Stimulated activated CD8-positive, alpha-beta memory T cell treated with anti-CD3 and anti-CD28 coated beads, Interleukin-4, amount 100 ng/mL, for 1 hour (primary cell): Measurements from ENCODE around the gene RPUSD1.
A peak's percentile ranks its signal among the peaks of the same experiment; 100 is the strongest.

Experiments used
- DNase-seq, 2 donors: peaks; one replicate each; pipeline ENCODE4 v3.0.0-alpha.2; 2020; ENCODE audit warnings: low read depth in 2 of 2, low spot score in 1 of 2

Gene RPUSD1

GRCh38 chr16:819336-820043 is 31.3 kb upstream of the RPUSD1 start:
- DNase-seq = peak in 1 of 2 donors; percentile 16

- no peak for DNase-seq
Measured at GRCh38 chr16:818592-818991, 30.4 kb upstream of the RPUSD1 start.

- DNase-seq = no peak
Measured at GRCh38 chr16:818132-818531, 30.0 kb upstream of the RPUSD1 start.

GRCh38 chr16:817001-817906 is 29.1 kb upstream of the RPUSD1 start:
- DNase-seq = no peak

GRCh38 chr16:815861-816260 is 27.7 kb upstream of the RPUSD1 start:
- DNase-seq = no peak

GRCh38 chr16:814974-815373 is 26.8 kb upstream of the RPUSD1 start:
- no peak for DNase-seq

GRCh38 chr16:813916-814412 is 25.8 kb upstream of the RPUSD1 start:
- no peak for DNase-seq

GRCh38 chr16:813204-813915 is 25.2 kb upstream of the RPUSD1 start:
- DNase-seq = peak in 1 of 2 donors; percentile 18

- DNase-seq = no peak
Measured at GRCh38 chr16:808085-808386, 19.9 kb upstream of the RPUSD1 start.

- DNase-seq = peak; percentile 58 to 70
Measured at GRCh38 chr16:807347-808084, 19.3 kb upstream of the RPUSD1 start.

GRCh38 chr16:805474-805873 is 17.3 kb upstream of the RPUSD1 start:
- no peak for DNase-seq

- no peak for DNase-seq
Measured at GRCh38 chr16:804193-805048, 16.2 kb upstream of the RPUSD1 start.

GRCh38 chr16:803754-804080 is 15.5 kb upstream of the RPUSD1 start:
- no peak for DNase-seq

GRCh38 chr16:802914-803753 is 15.0 kb upstream of the RPUSD1 start:
- DNase-seq = no peak

GRCh38 chr16:802461-802860 is 14.3 kb upstream of the RPUSD1 start:
- DNase-seq = no peak

- no peak for DNase-seq
Measured at GRCh38 chr16:801584-802363, 13.6 kb upstream of the RPUSD1 start.

GRCh38 chr16:800834-801511 is 12.8 kb upstream of the RPUSD1 start:
- no peak for DNase-seq
